NCI-H128 (cell line): Measurements from ENCODE around the gene KLHL18.

ENCODE experiments used
- DNase-seq: peaks from one replicate; lab custom pipeline; 2025; ENCODE audit not compliant: unreplicated experiment; lab: John Stamatoyannopoulos, UW

The KLHL18 gene

DNA sequence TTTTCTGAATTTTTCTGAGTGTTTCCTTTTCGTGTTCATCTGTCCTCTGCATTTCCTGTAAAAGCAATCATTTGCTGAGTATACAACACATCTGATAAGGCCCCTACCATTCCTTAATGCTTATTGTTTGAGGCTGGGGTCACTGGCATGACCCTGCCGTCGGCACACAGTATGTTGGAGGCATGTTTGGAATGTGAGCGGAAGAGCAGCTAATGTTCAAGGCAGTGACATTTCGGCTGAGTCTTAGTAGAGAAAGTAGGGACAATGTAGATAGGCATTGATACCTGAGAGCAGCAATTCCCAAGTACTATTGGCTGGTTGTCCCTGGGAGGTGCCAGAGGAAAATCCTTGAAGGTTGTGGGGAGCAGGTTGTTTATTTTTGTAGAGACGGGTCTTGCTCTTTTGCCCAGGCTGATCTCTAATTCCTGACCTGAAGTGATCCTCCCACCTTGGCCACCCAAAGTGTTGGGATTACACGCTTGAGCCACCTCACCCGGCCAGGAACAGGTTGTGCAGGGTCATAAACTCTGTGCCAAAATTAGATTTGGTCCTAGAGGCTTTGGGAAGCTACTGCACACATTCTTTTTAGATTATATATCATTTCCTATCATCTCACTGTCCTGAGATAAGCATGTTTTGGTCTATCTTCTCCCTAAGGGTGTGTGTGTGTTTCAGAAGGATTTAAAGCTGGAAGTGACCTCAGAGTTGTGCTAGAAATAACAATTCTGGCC, 111.6 kb downstream of the KLHL18 start:
- DNase-seq: no peak

DNA sequence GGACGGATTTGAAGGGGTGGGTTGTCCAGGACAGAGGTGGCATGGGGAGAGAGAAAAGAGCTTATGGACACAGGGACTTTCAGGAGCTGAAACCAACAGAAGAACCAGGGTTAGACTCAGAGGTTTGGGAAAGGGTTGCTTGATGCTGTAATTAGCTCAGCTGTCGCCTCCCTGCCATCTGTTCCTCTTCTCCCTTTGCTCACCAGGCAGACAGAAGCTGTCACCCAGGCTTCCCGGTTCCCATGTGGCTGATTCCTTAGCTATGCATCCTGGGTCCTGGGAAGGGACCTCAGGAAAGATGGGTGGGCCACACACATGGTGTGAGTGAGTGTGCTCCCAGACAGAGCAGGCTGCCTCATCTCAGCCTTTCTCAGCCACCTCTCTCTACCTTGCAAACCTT, 112.1 kb downstream of the KLHL18 start:
- no peak for DNase-seq
